K562 (cell line): Measurements from ENCODE around the gene INPP1.

ENCODE experiments used
- ADNP ChIP-seq: fragments of 200-800 bp; sonication (Bioruptor generic); IDR thresholded peaks from 2 replicates; pipeline ENCODE4 v1.6.1; 2016; ENCODE audit warnings: missing genetic modification characterization, missing compliant biosample characterization
- ARID2 ChIP-seq: fragments of 450-650 bp; IDR thresholded peaks from 2 replicates; pipeline ENCODE4 v1.6.1; 2017; ENCODE audit warnings: antibody characterized with exemption, mild to moderate bottlenecking
- CBX1 ChIP-seq: sonication (generic); IDR thresholded peaks from 2 replicates; pipeline ENCODE4 v1.6.1; 2016; ENCODE audit warnings: antibody characterized with exemption, low read depth, mild to moderate bottlenecking
- HDAC3 ChIP-seq: fragments of 450-650 bp; IDR thresholded peaks from 2 replicates; pipeline ENCODE4 v1.6.1; 2018; ENCODE audit warnings: borderline replicate concordance, mild to moderate bottlenecking, moderate library complexity; ENCODE audit not compliant: partially characterized antibody
- HMG20B ChIP-seq: fragments of 250-450 bp; sonication (Bioruptor Pico); IDR thresholded peaks from 2 replicates; pipeline ENCODE4 v1.5.0; 2021; ENCODE audit warnings: mild to moderate bottlenecking
- POLR2AphosphoS5 ChIP-seq: IDR thresholded peaks from 2 replicates; pipeline ENCODE4 v1.6.1; 2011; ENCODE audit warnings: mild to moderate bottlenecking, low read depth, low read length, moderate library complexity; ENCODE audit not compliant: control insufficient read depth, insufficient read depth
- RCOR1 ChIP-seq, 2 experiments: IDR thresholded peaks; 2 replicates each; pipeline ENCODE4 v1.6.1; 2012; ENCODE audit warnings: low read depth in 2 of 2, low read length in 2 of 2, borderline replicate concordance in 1 of 2, improper control_type of control experiment in 1 of 2
- RFX5 ChIP-seq: IDR thresholded peaks from 2 replicates; pipeline ENCODE4 v1.6.1; 2011; ENCODE audit warnings: low read depth, mild to moderate bottlenecking, improper control_type of control experiment, low read length
- TAF1 ChIP-seq: IDR thresholded peaks from 2 replicates; pipeline ENCODE4 v1.6.1; 2011; ENCODE audit warnings: mild to moderate bottlenecking, low read length, moderate library complexity; ENCODE audit not compliant: insufficient read depth, control insufficient read depth, severe bottlenecking; ENCODE audit errors: extremely low read depth
- TCF7L2 ChIP-seq: fragments of 150-350 bp; IDR thresholded peaks from 2 replicates; pipeline ENCODE4 v1.6.1; 2016; ENCODE audit warnings: low read depth, mild to moderate bottlenecking, low read length, moderate library complexity
- TOE1 ChIP-seq, 2 experiments: fragments of 450-650 bp in 1 of 2; sonication (generic) in 1 of 2; formaldehyde crosslinking in 1 of 2; IDR thresholded peaks; 2 replicates each; pipeline versions ENCODE4 v1.7.1 to v1.8.0; 2016 to 2022; ENCODE audit warnings: borderline replicate concordance in 2 of 2, mild to moderate bottlenecking in 2 of 2, antibody characterized with exemption in 1 of 2, inconsistent platforms in 1 of 2, low read depth in 1 of 2, missing genetic modification reagents in 1 of 2, moderate library complexity in 1 of 2
- WHSC1 ChIP-seq: IDR thresholded peaks from one replicate; pipeline ENCODE4 v1.6.1; 2012; ENCODE audit warnings: low read length, control low read depth, inconsistent platforms
- ZNF274 ChIP-seq: IDR thresholded peaks from 2 replicates; pipeline ENCODE4 v1.6.1; 2011; ENCODE audit warnings: low read depth, mild to moderate bottlenecking, low read length, moderate library complexity, borderline replicate concordance
- TF ChIP-seq, protein P1 (sequence below): fragments of 250-450 bp; sonication (Bioruptor Pico); IDR thresholded peaks from 2 replicates; pipeline ENCODE4 v1.4.0; 2020; ENCODE audit warnings: mild to moderate bottlenecking, moderate library complexity

DNA sequence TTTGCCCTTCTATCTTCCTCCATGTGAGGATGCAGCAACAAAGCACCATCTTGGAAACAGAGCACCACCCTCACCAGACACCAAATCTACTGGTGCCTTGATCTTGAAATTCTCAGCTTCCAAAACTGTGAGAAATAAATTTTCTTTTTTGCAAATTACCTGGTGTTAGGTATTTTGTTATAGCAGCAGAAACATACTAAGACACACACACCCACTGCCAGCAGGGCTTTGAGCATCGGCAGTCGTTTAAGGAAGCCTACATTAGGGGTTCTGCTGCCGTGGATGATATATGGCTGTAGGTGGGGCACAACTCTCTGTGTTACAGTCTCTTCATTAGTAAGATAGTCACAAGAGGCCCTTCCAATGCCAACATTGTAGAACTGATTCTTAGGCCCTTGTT, 44.0 kb downstream of the INPP1 start:
- TF ChIP-seq ADNP (tag) (no peak), TAF1 (no peak), TOE1 (IDR thresholded peaks at IDR 0.05; ENCODE audit: borderline replicate concordance) (no peak), TOE1 (CRISPR knock-in tag; IDR thresholded peaks at IDR 0.05; ENCODE audit: borderline replicate concordance, low read depth) (no peak), ARID2 (no peak), TCF7L2 (no peak), HDAC3 (no peak), POLR2AphosphoS5 (no peak), WHSC1 (no peak), CBX1 (no peak), HMG20B (CRISPR knock-in tag) (no peak), RFX5 (no peak), RCOR1 (IDR thresholded peaks at IDR 0.05; ENCODE audit: borderline replicate concordance in 1 of 2, low read depth in 2 of 2, low read length in 2 of 2) (no peak), ZNF274 (no peak)
- TF ChIP-seq, protein P1, sequence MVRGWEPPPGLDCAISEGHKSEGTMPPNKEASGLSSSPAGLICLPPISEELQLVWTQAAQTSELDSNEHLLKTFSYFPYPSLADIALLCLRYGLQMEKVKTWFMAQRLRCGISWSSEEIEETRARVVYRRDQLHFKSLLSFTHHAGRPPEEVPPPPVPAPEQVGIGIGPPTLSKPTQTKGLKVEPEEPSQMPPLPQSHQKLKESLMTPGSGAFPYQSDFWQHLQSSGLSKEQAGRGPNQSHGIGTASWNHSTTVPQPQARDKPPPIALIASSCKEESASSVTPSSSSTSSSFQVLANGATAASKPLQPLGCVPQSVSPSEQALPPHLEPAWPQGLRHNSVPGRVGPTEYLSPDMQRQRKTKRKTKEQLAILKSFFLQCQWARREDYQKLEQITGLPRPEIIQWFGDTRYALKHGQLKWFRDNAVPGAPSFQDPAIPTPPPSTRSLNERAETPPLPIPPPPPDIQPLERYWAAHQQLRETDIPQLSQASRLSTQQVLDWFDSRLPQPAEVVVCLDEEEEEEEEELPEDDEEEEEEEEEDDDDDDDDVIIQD: no peak
